WTC11 (cell line): ENCODE results near the gene MYLK. TPM values are rescaled to one million over a fixed set of nuclear protein-coding genes. Genes with fewer than 3 reads are reported as not detected.
A peak's percentile ranks its signal among the peaks of the same experiment; 100 is the strongest.

Experiments
- ATAC-seq: fragments of 200-7000 bp; cut with Tn5 transposase; 2 replicates; pipeline ENCODE4 v1.10.0; 2021; ENCODE audit warnings: mild to moderate bottlenecking, moderate library complexity
- CTCF ChIA-PET: fragments of 300-600 bp; sonication (Branson Sonifier 250); formaldehyde crosslinking; loops from one replicate; lab custom pipeline; 2021; ENCODE audit warnings: antibody characterized with exemption; lab: Charles Lee
- POLR2A ChIA-PET: fragments of 350-600 bp; sonication (Branson Sonifier 250); formaldehyde crosslinking; loops from one replicate; lab custom pipeline; 2021; ENCODE audit warnings: antibody characterized with exemption; lab: Charles Lee
- DNase-seq: peaks from one replicate; pipeline ENCODE4 v3.0.0; 2021; ENCODE audit warnings: low spot score
- H3K27ac Mint-ChIP-seq: 2 replicates; pipeline ENCODE4 v1.8.0; 2021; ENCODE audit warnings: mixed read lengths
- H3K27me3 Mint-ChIP-seq: 2 replicates; pipeline ENCODE4 v1.8.0; 2021; ENCODE audit warnings: low read depth, mild to moderate bottlenecking, moderate library complexity, mixed read lengths
- H3K36me3 Mint-ChIP-seq: 2 replicates; pipeline ENCODE4 v1.8.0; 2021; ENCODE audit warnings: mixed read lengths
- H3K4me1 Mint-ChIP-seq: 2 replicates; pipeline ENCODE4 v1.8.0; 2022; ENCODE audit warnings: mixed read lengths
- H3K4me3 Mint-ChIP-seq: 2 replicates; pipeline ENCODE4 v1.8.0; 2021; ENCODE audit warnings: mild to moderate bottlenecking, moderate library complexity, mixed read lengths
- H3K9me3 Mint-ChIP-seq: 2 replicates; pipeline ENCODE4 v1.8.0; 2021; ENCODE audit warnings: mixed read lengths
- ATF2 ChIP-seq: sonication (generic); formaldehyde crosslinking; IDR thresholded peaks from 2 replicates; pipeline ENCODE4 v1.8.1; 2022; ENCODE audit warnings: low read depth, missing genetic modification reagents, borderline replicate concordance
- CTCF ChIP-seq: fragments of 200-600 bp; IDR thresholded peaks from 2 replicates; pipeline ENCODE4 v1.8.0; 2022; ENCODE audit warnings: antibody characterized with exemption
- E2F1 ChIP-seq: sonication (generic); formaldehyde crosslinking; IDR thresholded peaks from 2 replicates; pipeline ENCODE4 v1.8.0; 2022; ENCODE audit warnings: mild to moderate bottlenecking, missing genetic modification reagents
- EMX1 ChIP-seq: fragments of 250-450 bp; sonication (Bioruptor Pico); IDR thresholded peaks from 2 replicates; pipeline ENCODE4 v1.8.0; 2021; ENCODE audit warnings: mild to moderate bottlenecking
- FOXP4 ChIP-seq: sonication (generic); formaldehyde crosslinking; IDR thresholded peaks from 2 replicates; pipeline ENCODE4 v1.8.0; 2022; ENCODE audit warnings: mild to moderate bottlenecking, missing genetic modification reagents
- GRHL2 ChIP-seq: fragments of 250-450 bp; sonication (Bioruptor Pico); IDR thresholded peaks from 2 replicates; pipeline ENCODE4 v1.8.0; 2022; ENCODE audit warnings: mild to moderate bottlenecking, moderate library complexity; ENCODE audit not compliant: insufficient replicate concordance, severe bottlenecking
- HMGA2 ChIP-seq: fragments of 250-450 bp; sonication (Bioruptor Pico); IDR thresholded peaks from 2 replicates; pipeline ENCODE4 v1.4.0; 2021; ENCODE audit warnings: mild to moderate bottlenecking, moderate library complexity
- JAZF1 ChIP-seq: fragments of 250-450 bp; sonication (Bioruptor Pico); IDR thresholded peaks from 2 replicates; pipeline ENCODE4 v1.9.0; 2021; ENCODE audit warnings: moderate library complexity, mild to moderate bottlenecking, inconsistent platforms
- KAT7 ChIP-seq: sonication (generic); formaldehyde crosslinking; IDR thresholded peaks from 2 replicates; pipeline ENCODE4 v1.8.1; 2023; ENCODE audit warnings: missing genetic modification reagents, mild to moderate bottlenecking, borderline replicate concordance
- TP53 ChIP-seq: sonication (generic); formaldehyde crosslinking; IDR thresholded peaks from 2 replicates; pipeline ENCODE4 v1.8.1; 2023; ENCODE audit warnings: mild to moderate bottlenecking, missing genetic modification reagents
- ZNF232 ChIP-seq: sonication (generic); formaldehyde crosslinking; IDR thresholded peaks from 2 replicates; pipeline ENCODE4 v1.8.0; 2022; ENCODE audit warnings: mild to moderate bottlenecking, missing genetic modification reagents
- ZNF317 ChIP-seq: sonication (generic); formaldehyde crosslinking; IDR thresholded peaks from 2 replicates; pipeline ENCODE4 v1.8.1; 2023; ENCODE audit warnings: low read depth, mild to moderate bottlenecking, moderate library complexity, missing genetic modification reagents, borderline replicate concordance
- ZSCAN18 ChIP-seq: fragments of 250-450 bp; sonication (Bioruptor Pico); IDR thresholded peaks from 2 replicates; pipeline ENCODE4 v2.1.2; 2022; ENCODE audit warnings: mild to moderate bottlenecking, moderate library complexity
- total RNA-seq: library from RNA; stranded (reverse); gene quantifications from 3 replicates; pipeline ENCODE4 v1.2.3, GENCODE V29; 2021
- TF ChIP-seq, protein P1 (sequence below): sonication (generic); formaldehyde crosslinking; IDR thresholded peaks from 2 replicates; pipeline ENCODE4 v1.8.0; 2022; ENCODE audit warnings: mild to moderate bottlenecking, missing genetic modification reagents
- TF ChIP-seq, protein P2 (sequence below): sonication (generic); formaldehyde crosslinking; IDR thresholded peaks from 2 replicates; pipeline ENCODE4 v1.8.1; 2023; ENCODE audit warnings: mild to moderate bottlenecking, moderate library complexity, missing genetic modification reagents
- TF ChIP-seq, protein P3 (sequence below): sonication (generic); formaldehyde crosslinking; IDR thresholded peaks from 2 replicates; pipeline ENCODE4 v1.8.0; 2022; ENCODE audit warnings: mild to moderate bottlenecking, missing genetic modification reagents
- TF ChIP-seq, protein P4 (sequence below): sonication (generic); formaldehyde crosslinking; IDR thresholded peaks from 2 replicates; pipeline ENCODE4 v1.8.1; 2023; ENCODE audit warnings: mild to moderate bottlenecking, missing genetic modification reagents

MYLK gene
- total RNA-seq, 1 experiment from 2014 or later: 10.4 TPM

DNA sequence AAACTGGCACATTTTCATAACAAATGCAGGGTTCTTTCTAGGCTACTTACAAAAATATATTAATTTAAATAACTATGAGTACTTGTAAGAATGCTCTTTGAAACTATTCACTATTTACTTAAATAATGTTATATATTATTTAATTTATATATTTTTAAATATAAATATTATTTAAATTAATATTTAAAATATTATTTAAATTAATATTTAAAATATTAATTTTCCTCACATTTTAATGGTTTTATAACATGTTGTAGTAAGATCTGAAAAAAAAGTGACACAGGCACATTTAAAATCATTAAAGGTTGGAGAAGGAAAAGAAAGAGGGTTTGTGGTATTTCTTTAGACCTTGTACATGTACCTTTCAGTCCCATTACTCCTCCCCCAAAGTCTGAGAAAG lies 42.3 kb upstream of the MYLK start:
- TF ChIP-seq HMGA2: peak; percentile 97
- no peak for TF ChIP-seq KAT7
- TF ChIP-seq EMX1 (CRISPR knock-in tag): no peak
- TF ChIP-seq, protein P1, sequence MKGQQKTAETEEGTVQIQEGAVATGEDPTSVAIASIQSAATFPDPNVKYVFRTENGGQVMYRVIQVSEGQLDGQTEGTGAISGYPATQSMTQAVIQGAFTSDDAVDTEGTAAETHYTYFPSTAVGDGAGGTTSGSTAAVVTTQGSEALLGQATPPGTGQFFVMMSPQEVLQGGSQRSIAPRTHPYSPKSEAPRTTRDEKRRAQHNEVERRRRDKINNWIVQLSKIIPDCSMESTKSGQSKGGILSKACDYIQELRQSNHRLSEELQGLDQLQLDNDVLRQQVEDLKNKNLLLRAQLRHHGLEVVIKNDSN (CRISPR knock-in tag): no peak
- CTCF ChIA-PET: interaction anchor here (0.7 kb wide), 1 partner anchor 139 kb away, joined by 4 read pairs; no protein-coding TSS in a partner anchor
- Mint-ChIP-seq H3K4me3 (no peak overlapping the region), H3K27ac (no peak overlapping the region), H3K36me3 (peaks cover 53% of the 10 kb centered on the region), H3K9me3 (peaks cover 4% of the 10 kb centered on the region), H3K4me1 (no peaks in the 10 kb centered on the region), H3K27me3 (no peaks in the 10 kb centered on the region)
- ATAC-seq (no peak), DNase-seq (no peak)
- POLR2A ChIA-PET: no interaction called here

GRCh38 chr3:123920868-123921267 lies 36.7 kb upstream of the MYLK start:
- ATAC-seq (no peak), DNase-seq (no peak)
- ChIA-PET CTCF (no interaction called here), POLR2A (no interaction called here)
- H3K9me3 Mint-ChIP-seq: peaks cover 20% of the 10 kb centered on the region
- no peak overlapping the region for H3K27ac Mint-ChIP-seq
- no peaks in the 10 kb centered on the region for H3K27me3 Mint-ChIP-seq
- peaks cover 45% of the 10 kb centered on the region for H3K36me3 Mint-ChIP-seq
- TF ChIP-seq, protein P2, sequence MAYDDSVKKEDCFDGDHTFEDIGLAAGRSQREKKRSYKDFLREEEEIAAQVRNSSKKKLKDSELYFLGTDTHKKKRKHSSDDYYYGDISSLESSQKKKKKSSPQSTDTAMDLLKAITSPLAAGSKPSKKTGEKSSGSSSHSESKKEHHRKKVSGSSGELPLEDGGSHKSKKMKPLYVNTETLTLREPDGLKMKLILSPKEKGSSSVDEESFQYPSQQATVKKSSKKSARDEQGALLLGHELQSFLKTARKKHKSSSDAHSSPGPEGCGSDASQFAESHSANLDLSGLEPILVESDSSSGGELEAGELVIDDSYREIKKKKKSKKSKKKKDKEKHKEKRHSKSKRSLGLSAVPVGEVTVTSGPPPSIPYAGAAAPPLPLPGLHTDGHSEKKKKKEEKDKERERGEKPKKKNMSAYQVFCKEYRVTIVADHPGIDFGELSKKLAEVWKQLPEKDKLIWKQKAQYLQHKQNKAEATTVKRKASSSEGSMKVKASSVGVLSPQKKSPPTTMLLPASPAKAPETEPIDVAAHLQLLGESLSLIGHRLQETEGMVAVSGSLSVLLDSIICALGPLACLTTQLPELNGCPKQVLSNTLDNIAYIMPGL (CRISPR knock-in tag): no peak
- TF ChIP-seq GRHL2 (no peak), JAZF1 (CRISPR knock-in tag) (no peak), FOXP4 (CRISPR knock-in tag) (no peak), E2F1 (no peak), ZSCAN18 (CRISPR knock-in tag) (no peak), CTCF (no peak), ZNF317 (CRISPR knock-in tag) (no peak)
- TF ChIP-seq, protein P3, sequence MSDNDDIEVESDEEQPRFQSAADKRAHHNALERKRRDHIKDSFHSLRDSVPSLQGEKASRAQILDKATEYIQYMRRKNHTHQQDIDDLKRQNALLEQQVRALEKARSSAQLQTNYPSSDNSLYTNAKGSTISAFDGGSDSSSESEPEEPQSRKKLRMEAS: no peak
- H3K4me1 Mint-ChIP-seq: no peaks in the 10 kb centered on the region
- no peak overlapping the region for H3K4me3 Mint-ChIP-seq

DNA sequence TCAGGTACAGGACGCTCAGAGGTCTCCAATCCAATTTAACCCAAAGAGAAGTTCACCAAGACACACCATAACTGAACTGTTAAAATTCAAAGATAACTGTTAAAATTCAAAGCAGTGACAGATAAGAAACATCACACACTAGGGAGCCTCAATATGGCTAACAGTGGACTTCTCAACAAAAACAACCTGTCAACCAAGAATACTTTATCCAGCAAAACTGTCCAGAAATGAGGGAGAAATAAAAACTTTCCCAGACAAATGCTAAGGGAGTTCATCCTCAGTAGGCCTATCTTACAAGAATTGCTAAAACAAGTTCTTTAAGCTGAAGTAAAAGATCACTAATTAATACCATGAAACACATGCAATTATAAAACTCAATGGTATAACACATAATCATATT lies 36.3 kb upstream of the MYLK start:
- no peak for DNase-seq
- H3K27ac Mint-ChIP-seq: no peak overlapping the region
- ChIA-PET POLR2A (no interaction called here), CTCF (no interaction called here)
- H3K4me3 Mint-ChIP-seq: no peak overlapping the region
- no peak for ATAC-seq
- H3K27me3 Mint-ChIP-seq: no peaks in the 10 kb centered on the region
- H3K9me3 Mint-ChIP-seq: peaks cover 20% of the 10 kb centered on the region
- no peaks in the 10 kb centered on the region for H3K4me1 Mint-ChIP-seq
- H3K36me3 Mint-ChIP-seq: peaks cover 46% of the 10 kb centered on the region
- TF ChIP-seq, protein P4, sequence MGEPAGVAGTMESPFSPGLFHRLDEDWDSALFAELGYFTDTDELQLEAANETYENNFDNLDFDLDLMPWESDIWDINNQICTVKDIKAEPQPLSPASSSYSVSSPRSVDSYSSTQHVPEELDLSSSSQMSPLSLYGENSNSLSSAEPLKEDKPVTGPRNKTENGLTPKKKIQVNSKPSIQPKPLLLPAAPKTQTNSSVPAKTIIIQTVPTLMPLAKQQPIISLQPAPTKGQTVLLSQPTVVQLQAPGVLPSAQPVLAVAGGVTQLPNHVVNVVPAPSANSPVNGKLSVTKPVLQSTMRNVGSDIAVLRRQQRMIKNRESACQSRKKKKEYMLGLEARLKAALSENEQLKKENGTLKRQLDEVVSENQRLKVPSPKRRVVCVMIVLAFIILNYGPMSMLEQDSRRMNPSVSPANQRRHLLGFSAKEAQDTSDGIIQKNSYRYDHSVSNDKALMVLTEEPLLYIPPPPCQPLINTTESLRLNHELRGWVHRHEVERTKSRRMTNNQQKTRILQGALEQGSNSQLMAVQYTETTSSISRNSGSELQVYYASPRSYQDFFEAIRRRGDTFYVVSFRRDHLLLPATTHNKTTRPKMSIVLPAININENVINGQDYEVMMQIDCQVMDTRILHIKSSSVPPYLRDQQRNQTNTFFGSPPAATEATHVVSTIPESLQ: no peak
- TF ChIP-seq ATF2 (CRISPR knock-in tag) (no peak), TP53 (no peak), ZNF232 (no peak), JAZF1 (CRISPR knock-in tag) (no peak), ZNF317 (CRISPR knock-in tag) (no peak)
- TF ChIP-seq, protein P1 (CRISPR knock-in tag): no peak
